ENCODE measurements around the gene CCPG1.

- TF ChIP-seq CTCF (conservative IDR thresholded peaks at IDR 0.05) (no peak), ZFX (IDR thresholded peaks at IDR 0.05) (no peak)
These were observed 88.0 kb downstream of the CCPG1 start for GRCh38 chr15:55320238-55320550.

Data from C4-2B (cell line).